Right forelimb (tissue), 1 donor: ENCODE data around the gene B9D1.

Experiments used
- DNase-seq: peaks from one replicate; pipeline ENCODE4 v3.0.0-alpha.2; 2018

Gene B9D1, protein sequence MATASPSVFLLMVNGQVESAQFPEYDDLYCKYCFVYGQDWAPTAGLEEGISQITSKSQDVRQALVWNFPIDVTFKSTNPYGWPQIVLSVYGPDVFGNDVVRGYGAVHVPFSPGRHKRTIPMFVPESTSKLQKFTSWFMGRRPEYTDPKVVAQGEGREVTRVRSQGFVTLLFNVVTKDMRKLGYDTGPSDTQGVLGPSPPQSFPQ

DNA sequence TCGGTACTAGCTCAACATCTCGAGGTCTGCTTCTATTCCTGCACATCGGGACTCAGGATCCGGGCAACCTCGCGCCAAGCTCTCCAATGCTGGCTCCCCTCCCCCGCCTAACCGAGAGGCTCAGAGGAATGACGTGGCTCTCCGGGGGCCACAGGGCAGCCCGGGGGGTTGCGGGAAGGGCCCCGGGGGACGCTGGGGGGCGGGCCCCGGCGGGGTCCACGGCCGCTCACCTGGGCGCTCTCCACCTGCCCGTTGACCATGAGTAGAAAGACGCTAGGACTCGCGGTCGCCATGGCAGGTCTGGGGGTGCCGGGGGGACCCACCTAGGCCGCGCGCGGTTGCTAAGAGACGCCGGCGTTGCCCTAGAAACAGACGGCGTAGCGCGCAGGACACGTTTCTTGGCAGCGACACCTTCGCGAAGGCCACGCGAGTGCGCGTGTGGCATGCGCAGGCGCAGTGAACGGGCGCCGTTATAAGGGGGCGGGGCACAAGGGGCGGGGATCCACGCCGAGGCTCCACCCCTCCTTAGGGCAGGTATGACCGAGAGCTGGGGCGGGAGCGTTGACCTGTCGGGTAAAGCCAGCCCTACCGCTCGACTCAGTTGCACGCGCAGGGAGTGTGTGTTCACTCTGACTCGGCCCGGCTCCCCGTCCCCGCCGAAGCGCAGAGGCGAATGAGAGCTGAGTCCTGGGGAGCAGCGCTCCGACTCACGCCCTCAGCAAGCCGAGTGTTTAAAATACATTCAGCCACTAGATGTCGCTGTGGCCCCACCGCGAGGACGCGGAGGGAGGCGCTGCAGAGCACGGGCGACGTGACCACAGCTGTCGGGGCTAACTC lies at the start of gene B9D1:
Gene B9D1 (minus strand): TSS at position 447 of the 837 bp plus-strand sequence. CDS start 154 bp downstream, at position 293.
- peak; percentile 98 for DNase-seq

DNA sequence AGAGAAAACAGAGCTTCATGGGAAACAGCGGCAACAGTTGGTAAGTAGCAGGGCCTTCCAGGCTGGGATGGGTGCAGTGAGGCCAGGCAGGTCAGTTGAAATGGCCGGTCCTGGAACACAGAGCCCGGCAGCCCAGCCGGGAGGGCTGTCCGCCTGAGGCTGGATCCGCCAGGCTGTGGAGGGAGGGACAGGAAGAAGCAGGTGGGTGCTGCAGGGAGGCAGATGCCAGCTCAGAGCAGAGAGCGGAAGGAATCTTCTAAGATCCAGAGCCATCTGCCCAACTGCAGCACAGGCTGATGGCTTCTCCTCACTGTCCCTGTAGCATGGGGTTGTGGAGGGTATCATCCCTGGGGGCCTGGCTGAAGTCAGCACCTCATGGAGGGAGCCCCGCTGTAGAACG lies 49.1 kb upstream of the B9D1 start:
- DNase-seq = no peak

DNA sequence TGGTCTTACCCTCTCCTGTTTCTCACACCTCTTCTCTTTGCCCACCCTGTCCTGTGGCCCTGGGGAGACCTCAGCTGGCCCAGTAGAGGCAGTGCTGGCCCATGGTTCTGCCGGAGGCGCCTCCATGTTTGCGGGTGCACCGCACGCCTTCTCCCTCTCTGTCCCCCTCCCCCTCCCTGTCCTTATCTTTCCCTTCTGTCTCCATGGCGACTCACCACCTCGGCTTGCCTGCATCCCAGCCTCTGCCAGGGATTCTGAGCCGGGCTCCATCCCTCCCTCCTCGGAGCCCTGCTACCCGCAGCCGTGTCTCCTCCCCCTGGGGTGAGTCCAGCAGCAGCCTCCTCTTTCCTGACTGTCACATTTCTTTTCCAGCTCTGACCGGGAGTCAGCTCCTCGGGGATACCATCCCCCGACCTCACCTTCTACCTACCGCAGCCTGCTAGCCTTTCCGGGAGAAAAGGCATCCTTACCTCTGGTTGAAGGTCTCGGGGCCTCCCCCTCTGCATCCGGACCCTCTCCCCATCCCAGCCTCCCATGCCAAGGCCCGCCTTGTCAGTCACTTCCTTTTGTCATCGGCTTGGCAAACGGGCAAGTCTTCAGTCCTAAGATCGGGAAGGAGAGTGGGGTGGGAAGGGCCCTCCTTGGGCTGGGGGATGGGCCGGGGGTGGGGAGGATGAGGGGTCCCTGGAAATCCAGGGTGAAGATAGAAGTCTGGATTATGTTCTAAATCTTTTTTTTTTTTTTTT lies 48.5 kb upstream of the B9D1 start, which contains the start of gene RNF112:
Gene RNF112 (plus strand): TSS at position 358 of the 746 bp plus-strand sequence. CDS start 177 bp downstream, at position 535.
- DNase-seq = no peak

DNA sequence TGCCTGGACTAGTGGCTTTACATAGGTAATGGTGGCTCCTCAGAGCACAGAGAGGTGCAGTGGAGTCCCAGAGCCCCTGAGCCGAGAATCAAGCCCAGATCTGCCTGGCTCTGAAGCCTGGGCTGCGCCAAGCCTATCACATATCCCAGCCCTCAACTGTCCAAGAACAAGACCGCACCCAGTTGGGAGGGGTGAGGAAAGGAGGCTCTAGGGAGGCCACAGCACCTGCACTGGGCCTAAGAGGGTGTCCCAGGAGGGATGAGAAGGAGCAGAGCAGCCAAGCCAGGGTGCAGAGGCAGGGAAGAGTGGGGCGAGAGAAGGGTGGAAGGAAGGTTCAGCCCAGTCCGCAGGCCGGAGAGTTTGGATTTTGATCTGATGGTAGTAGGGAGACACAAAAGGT lies 47.6 kb upstream of the B9D1 start:
- DNase-seq = no peak

DNA sequence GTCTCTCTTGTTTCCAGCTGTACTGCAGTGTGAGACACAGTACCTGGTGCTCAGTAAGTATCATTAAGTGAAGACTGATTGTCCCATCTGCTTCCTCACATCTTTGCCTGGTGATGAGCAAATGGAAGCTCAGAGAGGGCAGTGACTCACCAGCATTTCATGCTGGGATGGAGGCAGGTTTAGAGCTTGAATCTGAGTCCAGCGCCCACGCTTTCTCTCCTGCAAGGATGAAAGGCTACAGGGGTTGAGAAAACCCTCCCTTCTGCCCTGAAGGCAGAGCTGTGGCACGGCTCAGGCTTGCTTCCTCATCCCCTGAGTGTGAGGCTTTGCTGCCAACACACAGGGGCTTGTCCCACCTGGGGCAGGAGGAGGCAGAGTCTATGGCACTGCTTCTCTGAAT lies 47.0 kb upstream of the B9D1 start:
- no peak for DNase-seq

DNA sequence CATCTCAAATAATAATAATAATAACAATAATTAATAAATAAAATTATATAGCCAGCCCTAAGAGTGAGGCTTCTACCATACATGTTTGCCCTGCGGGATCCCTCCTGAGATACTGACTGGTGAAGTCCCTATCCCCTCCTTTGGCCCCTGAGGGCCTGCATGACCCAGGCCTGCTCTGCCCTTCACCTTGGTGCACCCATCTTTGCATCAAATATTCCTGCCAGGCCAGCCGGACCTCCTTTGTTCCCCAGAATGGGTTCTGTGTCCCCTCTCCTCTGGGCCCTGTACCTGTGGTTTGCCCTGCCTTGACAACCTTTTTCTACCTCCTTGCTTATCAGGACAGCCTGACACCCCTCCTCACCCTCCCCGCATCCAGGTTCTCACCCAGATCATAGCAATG lies 46.5 kb upstream of the B9D1 start:
- no peak for DNase-seq

DNA sequence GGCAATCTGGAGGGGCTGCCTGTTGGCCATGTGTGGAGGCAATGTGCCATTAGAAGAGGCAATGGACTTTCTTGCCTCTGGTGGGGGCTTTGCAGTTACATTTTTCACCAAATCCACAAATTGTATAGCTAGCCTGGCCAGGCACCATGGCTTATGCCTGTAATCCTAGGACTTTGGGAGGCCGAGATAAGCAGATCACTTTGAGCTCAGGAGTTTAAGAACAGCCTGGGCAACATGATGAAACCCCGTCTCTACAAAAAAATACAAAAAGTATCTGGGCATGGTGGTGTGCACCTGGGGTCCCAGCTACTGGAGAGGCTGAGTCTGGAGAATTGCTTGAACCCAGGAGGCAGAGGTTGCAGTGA lies 45.8 kb upstream of the B9D1 start:
- DNase-seq = no peak

DNA sequence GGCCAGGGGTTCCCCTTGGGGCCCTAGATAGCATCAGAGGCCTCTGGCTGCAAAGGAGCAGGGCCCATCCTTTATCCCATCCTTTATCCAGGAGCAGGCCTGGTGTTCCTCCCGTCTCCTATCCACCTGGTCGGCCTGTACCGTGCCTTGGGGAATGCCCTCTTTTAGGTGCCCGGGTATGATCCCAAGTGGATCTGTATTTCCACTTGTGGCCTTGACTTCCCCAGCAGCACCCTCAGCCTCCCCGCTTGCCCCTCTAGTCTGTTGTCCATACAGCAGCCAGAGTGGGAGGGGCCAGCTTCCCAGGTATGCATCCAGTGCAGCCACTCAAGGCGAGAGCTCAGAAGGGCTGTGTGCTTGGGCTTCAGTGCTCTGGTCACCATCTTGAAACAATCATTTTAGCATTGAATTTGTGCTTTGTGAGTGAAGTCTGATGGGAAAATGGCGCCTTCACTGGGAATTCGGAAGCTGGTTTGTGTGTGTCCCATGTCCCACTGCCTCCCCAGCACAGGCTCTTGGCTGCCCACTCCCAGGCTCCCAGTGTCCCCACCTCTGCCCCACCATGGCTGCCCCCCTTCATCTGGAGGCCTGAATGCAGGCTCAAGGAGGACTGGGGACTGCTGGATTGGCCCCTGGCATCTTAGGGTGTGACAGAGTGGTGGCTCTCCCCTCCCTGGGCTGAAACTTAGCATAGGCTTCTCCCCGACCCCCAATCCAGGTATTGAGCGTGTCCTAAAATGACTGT lies 45.2 kb upstream of the B9D1 start:
- DNase-seq = no peak

DNA sequence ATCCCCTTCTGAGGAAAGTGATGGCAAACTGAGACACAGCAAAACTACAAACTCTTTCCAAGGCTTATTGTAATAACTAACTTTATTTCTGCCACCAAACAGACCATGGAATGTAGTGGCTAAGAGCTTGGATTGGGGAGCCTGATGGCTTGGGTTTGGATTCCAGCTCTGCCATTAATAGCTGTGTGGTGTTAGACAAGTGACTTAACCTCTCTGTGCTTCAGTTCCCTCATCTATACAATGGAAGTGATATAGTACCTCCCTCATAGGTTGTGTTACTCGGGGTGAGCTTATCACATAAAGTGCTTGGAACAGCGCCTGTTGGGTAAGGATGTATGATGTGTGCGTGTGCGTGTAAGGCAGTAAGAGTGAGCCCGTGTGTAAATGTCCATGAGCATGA lies 42.6 kb upstream of the B9D1 start:
- no peak for DNase-seq

DNA sequence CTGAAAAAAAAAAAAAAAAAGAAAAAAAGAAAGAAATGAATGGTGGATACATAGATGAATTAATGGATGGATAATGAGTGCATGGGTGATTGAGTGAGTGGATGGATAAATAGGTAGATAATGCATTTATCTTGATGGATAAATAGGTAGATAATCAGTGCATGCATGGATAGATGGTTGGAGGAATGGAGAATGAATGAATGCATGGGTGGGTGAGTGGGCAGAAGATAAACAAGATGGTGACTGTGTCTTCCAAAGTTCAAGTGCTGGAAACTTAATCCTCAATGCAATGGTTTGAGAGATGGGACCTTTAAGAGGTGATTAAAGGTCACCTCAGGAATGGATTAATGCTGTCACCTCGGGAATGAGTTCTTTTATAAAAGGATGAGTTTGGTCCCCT lies 41.7 kb upstream of the B9D1 start:
- no peak for DNase-seq

DNA sequence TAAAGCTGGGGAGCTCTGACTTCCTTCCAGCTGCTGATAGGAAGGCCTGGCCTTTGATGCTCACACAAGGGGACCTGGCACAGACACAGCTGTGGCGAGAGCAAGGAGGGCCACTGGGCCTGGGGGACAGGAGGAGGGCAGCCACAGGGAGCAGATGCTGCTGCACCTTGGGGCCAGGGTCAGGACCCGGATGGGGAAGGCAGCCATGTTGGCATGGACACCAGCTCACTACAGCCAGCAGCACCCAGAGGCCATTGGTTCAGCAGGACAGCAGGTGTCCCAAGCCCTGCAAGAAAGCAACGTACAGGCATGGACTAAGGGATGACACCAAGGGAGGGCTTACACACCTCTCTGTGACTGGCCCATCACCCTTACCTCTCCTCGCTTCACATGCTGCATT lies 40.5 kb upstream of the B9D1 start:
- DNase-seq = no peak

DNA sequence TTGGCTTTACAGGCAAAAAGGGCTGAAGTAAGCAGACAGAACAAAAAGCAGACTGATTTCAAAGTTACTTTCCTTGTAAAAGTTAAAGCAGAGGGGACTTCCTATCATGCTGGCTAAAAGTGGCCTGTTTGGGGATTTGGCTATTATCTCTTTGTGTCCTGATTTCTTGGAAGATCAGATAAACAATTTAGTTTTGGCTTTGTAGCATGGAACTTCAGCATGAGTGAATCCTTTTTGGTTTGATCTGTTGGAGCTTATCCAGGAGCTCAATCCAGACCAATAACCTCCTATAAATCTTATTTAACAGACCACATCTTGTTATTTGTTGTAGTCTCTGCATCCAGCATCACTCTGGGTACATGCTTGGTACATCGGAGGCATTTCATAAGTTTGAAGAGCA lies 39.6 kb upstream of the B9D1 start:
- no peak for DNase-seq

DNA sequence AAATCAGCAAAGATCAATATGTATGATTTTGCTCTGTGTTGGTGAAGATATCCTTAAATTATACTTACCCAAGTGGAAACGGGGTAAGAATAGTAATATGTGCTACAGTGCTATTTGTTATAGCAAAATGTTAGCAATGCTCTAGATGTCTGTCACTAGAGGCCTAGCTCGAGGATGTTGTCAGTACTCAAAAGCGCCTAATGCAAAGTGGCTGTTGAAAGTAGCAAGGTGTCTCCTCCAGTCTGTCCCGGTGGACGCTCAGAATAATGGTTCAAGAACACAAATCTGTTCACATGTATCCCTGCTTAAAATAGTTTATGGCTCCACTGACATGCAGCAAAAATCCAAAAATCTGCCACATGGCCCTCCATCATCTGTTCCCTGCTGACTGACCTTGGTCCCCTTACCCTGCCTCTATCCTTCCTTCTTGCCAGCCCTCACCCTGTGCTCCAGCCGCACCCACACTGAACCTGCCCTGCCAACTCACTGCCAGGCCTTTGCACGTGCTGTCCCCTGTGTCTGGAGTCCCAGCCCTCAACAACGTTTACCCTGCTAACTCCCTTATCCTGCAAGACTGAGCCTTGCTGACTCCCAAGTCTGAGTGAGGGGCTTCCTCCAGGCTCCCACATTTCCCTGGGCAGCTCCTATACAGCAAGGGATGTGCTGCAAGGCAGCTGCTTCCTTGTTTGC lies 38.9 kb upstream of the B9D1 start:
- no peak for DNase-seq

DNA sequence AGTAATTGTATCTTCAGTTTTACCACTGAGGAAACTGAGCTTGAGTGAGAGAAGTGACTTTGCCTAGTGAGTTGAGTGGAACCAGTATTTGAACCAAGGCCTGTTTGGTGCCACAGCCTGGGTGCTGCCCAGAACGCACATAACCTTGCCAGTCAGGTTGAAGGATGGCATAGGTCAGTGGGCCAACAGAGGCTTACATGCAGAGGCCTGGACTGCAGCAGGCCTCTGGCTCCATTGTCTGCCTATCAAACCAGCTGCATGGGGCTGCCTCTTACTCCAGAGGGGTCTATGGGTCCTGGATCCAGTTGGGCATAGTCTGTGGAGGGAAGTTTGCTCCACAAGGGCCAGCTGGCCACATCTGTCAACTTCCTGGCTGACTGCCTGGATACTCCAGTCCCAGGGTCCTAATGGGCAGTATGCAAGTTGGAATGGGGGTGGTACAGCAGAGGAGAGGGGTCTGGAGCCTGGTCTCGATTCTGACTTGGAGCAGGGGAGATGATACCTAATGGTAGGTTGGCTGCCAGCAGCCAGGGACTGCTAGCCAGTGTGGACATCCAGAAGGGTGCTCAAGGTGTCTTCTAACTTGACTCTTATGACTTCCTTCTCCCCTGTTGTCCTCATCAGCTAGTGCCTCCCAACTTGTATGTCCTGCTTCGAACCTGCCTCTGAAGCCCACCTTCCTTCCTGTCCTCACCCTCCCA lies 37.4 kb upstream of the B9D1 start:
- no peak for DNase-seq

DNA sequence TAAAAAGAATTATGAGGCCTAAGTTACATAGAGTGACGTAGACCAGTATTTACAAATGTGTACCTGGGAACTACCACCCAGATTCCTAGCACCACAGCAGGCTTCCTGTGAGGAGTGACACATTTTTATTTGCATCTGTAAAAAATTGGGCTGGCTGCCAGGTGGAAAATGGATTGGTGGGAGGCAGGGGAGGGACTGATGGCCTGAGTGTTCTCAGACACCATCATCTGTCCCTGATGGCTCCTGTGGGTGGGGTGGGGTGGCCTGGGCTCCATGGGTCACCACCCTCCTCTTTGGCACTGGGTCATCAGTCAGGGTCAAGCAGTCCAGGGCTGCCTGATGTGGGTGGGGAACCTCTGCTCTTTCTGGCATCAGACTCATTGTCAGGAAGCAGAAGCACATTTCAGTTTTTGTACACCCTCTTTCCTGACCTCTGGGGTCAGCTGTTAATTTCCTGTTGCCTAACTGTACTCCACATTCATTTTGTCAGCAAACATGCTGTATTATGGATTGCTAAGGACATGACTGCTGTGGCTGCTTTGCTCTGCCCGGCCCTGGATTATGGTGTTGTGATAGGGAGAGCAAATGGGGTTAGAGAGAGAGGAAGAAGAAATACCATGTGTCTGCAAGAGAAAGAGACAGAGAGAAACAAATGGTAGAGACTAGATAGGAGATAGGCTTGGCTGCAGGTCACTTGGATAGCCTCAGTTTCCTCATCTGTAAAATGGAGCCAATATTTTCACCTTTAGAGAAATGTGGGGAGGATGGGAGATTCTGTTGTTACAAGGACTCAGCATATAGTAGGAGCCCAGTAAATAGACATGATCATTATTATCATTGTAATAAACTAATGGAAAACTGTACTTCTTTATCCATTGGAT lies 36.0 kb upstream of the B9D1 start:
- DNase-seq = no peak

DNA sequence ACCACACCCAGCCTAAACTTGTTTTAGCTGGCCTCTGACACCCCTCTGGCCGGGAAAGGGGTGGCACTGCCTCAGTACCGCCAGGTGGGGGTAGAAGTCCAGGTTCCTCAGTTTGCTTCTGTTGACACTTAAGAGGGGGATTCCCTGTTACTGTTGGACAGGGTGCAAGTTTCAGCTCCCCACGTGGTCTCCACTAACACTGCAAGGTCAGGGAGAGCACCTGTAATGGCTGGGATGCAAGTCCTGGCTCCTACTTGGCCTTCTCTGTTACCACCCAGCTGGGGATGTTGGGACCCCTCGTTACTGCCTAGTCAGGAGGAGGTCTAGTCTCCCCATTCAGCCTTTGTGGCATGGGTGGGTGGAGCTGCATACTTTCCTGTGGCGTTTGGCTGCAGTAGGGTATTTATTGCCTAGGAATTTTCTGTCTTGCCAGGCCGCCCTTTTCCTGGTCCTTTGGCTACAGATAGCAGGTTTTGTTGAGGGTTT lies 35.1 kb upstream of the B9D1 start:
- DNase-seq = no peak

DNA sequence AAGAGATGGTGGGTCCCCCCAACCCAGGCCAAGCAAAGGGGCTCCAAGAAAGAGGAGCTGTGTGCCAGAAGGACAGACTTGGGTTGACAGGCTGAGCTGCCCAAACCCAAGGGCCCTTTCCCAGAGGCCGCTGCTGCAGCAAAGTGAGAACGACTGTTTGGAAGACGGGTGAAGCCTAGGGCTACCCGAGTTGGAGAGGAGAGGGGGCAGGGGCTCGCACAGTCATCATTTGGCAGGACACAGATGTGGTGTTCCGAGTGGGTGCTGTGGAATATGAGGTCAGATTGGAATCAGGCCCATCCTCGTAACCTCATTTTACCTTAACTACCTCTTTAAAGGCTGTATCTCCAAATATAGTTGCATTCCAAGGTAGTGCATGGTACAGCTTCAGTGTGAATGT lies 29.8 kb upstream of the B9D1 start:
- DNase-seq = peak; percentile 38

DNA sequence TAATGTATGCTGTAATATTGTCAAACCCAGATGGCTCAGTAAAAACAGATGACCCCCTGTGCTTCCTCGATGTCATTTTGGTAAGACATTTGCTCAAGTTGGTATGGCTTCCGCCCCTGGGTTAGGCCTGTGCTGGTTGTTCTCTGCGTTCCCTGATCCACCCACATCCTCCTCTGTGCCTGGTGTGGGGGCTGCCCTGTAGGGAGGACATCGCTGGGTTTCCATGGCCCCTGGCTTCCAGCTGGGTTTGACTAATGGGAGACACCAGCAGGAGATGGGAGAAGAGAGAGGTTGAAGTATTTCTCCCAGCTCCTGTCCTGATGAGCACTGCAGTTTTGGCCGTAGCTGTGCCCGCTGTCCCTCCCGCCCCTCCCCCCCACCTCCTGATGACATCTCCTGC lies 28.9 kb upstream of the B9D1 start:
- DNase-seq = no peak

DNA sequence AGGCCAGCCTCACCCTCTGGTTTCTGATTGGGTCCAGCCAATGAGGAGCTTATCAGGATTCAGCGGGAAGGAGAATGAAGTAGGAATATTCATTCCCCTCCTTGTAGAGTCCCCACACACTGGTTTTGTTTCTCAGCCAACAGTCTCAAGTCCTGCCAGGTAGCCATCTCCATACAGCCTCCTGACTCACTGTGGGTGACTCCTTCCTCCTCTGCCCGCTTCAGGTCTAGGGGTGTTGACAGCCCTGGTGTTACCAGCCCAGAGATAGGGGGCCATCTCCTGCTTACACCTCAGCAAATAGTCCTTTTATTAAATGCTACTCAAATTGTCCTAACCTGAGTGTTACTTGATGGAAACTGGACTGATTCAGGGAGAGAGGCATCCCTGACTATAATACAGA lies 28.4 kb upstream of the B9D1 start:
- no peak for DNase-seq
